HEK293T (cell line): ENCODE data around the gene ANGPTL2.

Experiments
- HDGF ChIP-seq: fragments of 450-650 bp; IDR thresholded peaks from 2 replicates; pipeline ENCODE4 v1.6.1; 2017; ENCODE audit warnings: antibody characterized with exemption, borderline replicate concordance
- SUZ12 ChIP-seq: fragments of 450-650 bp; IDR thresholded peaks from 2 replicates; pipeline ENCODE4 v1.6.1; 2016; ENCODE audit warnings: mild to moderate bottlenecking

DNA sequence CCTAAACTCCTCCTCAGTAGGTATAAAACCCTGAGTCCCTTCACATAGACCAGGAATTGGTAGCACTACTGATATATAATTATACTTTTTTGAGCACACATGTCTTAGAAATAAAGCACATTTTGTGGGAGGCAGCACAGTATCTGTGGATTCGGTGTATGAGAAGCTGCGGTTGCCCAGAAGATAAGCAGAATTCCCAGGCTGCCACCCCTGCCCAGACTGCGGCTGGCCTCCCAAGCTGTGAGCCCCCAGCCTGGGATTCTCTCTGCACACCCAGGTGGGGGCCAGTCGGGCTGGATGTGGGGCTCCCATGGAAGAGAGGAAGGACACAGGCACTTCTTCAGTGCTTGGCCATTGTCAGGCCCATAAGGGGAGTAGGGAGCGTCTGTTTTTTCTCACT, 25.6 kb upstream of the ANGPTL2 start:
- TF ChIP-seq SUZ12 (no peak), HDGF (no peak)
